GM12872 (cell line): ENCODE results near the gene CD80.

Source experiments
- TF ChIP-seq, protein P1 (sequence below): IDR thresholded peaks from 3 replicates; pipeline ENCODE4 v1.5.1; 2011; ENCODE audit warnings: low read depth, mild to moderate bottlenecking, low read length, moderate library complexity; ENCODE audit not compliant: insufficient read depth

CD80 gene

DNA sequence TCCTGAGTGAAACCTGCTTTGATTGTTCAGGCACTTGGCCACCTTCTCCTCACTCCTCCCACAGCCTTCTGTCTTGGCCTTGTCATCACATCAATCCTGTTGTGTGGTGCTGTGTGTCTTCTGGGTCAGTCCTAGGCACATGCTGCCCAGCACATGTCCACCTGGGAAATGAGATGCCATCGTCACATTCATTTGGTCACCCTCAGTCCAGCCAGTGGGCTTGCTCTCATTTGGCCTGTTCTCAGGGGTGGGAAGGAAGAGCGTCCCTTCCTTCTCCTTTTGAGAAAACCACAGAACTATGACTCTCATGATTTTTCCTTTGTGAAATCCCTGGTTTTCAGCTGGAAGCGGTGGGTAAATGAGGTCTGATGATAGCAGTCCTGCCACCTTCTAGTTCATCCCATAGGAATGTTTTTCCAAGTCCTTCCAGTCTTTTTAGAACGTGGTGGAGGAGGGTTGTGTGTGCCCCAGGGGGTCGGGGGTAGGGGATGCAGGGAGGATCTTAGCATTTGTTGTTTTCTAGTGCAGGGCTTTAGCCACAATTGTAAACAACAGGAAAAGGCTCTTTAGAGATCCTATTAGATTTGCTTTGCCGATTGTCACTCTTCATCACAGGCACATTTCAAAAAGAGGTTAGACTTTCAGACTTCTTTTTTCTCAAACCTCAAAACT lies 29.8 kb upstream of the CD80 start:
- TF ChIP-seq, protein P1, sequence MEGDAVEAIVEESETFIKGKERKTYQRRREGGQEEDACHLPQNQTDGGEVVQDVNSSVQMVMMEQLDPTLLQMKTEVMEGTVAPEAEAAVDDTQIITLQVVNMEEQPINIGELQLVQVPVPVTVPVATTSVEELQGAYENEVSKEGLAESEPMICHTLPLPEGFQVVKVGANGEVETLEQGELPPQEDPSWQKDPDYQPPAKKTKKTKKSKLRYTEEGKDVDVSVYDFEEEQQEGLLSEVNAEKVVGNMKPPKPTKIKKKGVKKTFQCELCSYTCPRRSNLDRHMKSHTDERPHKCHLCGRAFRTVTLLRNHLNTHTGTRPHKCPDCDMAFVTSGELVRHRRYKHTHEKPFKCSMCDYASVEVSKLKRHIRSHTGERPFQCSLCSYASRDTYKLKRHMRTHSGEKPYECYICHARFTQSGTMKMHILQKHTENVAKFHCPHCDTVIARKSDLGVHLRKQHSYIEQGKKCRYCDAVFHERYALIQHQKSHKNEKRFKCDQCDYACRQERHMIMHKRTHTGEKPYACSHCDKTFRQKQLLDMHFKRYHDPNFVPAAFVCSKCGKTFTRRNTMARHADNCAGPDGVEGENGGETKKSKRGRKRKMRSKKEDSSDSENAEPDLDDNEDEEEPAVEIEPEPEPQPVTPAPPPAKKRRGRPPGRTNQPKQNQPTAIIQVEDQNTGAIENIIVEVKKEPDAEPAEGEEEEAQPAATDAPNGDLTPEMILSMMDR: no peak

DNA sequence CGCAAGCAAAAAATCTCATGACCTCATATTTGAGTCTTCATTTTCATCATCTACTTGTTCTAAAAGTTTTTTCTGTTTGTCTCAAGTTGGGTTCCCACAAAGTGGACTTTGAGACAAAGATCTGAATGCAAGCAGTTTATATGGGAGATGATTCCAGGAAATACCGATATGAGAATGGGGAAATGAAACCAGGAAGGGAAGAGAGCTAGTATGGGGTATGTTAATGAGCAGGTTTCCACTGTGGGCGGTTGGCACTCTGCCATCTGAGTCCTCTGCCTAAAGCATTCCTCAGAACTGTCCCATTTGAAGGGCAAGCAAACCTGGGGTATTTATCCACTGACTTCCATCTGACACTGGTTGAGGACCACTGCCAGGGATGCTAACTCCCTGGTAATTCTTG lies 28.7 kb upstream of the CD80 start:
- TF ChIP-seq, protein P1: no peak

DNA sequence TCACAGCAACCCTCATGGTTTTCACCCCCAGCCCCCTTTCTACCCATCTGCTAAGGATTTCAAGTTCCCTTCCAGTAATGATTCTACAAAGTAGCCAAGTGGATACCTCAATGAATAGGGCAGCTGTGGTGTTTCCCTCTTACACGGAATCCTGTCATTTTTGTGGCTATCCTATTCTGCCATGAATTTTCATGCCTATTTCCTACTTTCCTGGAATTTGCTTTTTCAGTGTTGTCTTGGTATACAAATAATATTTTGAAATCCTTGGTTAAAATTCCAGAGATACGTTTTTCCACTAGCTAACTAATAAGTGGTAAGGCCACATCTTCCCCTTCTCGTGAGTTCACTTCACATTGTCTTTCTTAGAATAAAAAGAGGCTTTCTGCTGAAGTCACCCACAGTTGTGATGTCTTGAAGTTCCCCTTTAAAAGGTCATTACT lies 27.3 kb upstream of the CD80 start:
- TF ChIP-seq, protein P1: no peak

DNA sequence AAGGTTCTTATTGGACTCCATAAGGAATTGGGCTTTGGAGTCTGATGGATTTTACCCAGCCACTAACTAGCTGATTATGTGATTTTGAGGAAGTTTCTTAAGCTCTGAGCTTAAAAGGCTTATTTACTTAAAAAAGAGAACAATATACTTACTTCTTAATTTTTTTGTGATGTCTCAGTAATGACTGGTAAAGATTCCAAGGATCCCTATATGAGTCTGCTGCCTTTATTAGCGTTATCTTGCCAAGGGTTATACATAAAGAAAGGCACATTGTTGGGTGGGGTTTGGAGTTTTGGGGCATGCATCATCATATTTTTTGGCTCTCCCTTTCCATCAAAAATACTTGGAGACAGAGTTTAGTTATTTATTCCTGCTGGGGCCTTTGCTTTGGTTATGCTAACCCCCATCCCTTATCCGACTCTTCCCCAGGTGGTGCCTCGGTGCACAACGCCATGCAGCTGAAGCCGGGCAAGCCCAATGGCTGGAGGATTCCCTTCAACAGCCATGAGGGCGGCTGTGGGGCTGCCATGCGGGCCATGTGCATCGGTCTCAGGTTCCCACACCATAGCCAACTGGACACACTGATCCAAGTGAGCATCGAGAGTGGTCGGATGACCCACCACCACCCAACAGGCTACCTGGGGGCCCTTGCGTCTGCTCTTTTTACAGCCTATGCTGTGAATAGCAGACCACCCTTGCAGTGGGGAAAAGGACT lies 26.6 kb upstream of the CD80 start:
- TF ChIP-seq, protein P1: no peak

DNA sequence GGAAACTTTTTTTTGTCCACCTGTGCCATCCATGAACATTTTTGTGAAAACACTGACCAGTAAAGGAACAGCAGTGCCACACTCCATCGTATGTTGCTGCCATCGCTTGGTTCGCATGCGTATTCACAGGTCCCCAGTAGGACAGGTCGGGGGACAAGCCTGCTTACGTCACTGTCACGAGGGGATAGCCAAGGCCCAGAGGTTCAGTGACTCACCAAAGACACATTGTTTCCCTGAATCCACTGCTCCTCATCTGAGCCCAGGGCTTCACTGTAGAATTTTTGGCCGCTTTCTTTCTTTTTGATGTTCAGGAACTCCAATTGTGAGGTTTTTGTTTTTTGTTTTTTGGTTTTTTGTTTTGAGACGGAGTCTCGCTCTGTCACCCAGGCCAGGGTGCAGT lies 25.8 kb upstream of the CD80 start:
- TF ChIP-seq, protein P1: no peak

DNA sequence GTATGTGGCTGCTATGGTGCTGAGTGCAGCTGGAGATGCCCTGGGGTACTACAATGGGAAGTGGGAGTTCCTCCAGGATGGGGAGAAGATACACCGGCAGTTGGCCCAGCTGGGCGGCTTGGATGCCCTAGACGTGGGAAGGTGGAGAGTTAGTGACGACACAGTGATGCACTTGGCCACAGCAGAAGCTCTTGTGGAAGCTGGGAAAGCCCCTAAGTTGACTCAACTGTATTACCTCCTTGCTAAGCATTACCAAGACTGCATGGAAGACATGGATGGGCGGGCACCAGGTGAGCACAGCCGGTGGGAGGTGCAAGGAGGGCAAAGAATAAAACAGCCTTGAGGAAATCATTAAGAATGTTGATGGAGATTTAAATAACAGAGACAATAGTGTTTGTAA lies 22.8 kb upstream of the CD80 start:
- TF ChIP-seq, protein P1: no peak

DNA sequence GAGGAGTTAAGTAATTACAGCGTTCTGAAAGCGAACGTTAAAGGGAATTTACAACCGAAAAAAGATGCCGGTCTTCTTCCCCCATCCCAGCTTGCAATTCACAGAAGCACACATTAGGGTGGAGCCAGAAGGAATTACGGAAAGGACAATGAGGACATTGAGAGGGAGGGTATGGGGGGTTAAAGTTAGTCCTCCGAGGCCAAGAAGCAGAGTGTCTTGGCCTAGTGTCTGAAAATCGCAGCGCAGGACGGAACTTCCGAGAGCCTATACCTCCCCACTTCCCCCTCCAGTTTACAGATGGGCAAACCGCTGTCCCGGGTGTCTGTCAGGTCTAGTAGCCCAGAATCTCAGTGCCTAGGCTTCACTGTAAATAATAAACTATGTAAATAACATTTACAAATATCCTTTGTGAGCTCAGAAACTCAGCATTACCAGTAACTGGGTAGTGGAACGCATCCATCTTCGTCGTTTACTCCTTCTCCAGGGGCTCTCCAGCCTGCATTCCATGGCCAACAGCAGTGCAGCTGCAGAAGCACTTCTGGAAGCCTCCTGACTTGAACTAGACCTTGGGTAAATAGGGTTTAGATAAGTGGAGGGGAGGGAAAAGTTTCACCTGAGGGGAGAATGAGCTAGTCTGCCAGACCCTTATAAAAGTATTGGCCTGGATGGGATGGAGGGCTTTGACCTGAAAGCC lies 20.8 kb upstream of the CD80 start:
- TF ChIP-seq, protein P1: no peak
